IMR-90 (cell line): ENCODE results near the gene PDLIM1. TPM values are rescaled to one million over a fixed set of nuclear protein-coding genes. Genes with fewer than 3 reads are reported as not detected.

ENCODE experiments used
- ATAC-seq: fragments of 200-7000 bp; cut with Tn5 transposase; 2 replicates; pipeline ENCODE4 v1.9.1; 2020; ENCODE audit warnings: low read depth, mild to moderate bottlenecking, moderate library complexity
- BruUV-seq: library from RNA; stranded (reverse); fragments of 400-500 nt; replicated peaks from 2 replicates; lab custom pipeline; 2021; lab: Mats Ljungman, UMichigan
- CTCF ChIA-PET: fragments of 300-600 bp; formaldehyde crosslinking; extraction: SDS; loops from one replicate; lab custom pipeline; 2021; ENCODE audit warnings: antibody characterized with exemption; lab: Yijun Ruan, JAX
- POLR2A ChIA-PET: fragments of 300-600 bp; sonication (Branson Sonifier 250); formaldehyde crosslinking; loops from one replicate; lab custom pipeline; 2022; ENCODE audit warnings: antibody characterized with exemption; ENCODE audit not compliant: unreplicated experiment; lab: Charles Lee
- DNase-seq: peaks from one replicate; pipeline ENCODE4 v3.0.0; 2013
- H2AFZ ChIP-seq: replicated peaks from 2 replicates; pipeline ENCODE3; 2013; ENCODE audit warnings: low read length, mild to moderate bottlenecking; ENCODE audit not compliant: poor library complexity
- H2AK5ac ChIP-seq: 2 replicates; pipeline ENCODE4 v1.6.1; 2013; ENCODE audit warnings: low read depth, low read length, inconsistent platforms
- H2AK9ac ChIP-seq: replicated peaks from 2 replicates; pipeline ENCODE3; 2013; ENCODE audit warnings: mild to moderate bottlenecking, low read depth, low read length, moderate library complexity; ENCODE audit not compliant: poor library complexity
- H2BK120ac ChIP-seq: 2 replicates; pipeline ENCODE4 v1.6.1; 2013; ENCODE audit warnings: low read depth, low read length, inconsistent platforms
- H2BK15ac ChIP-seq: 3 replicates; pipeline ENCODE4 v1.6.1; 2013; ENCODE audit warnings: low read depth, low read length, inconsistent platforms
- H2BK20ac ChIP-seq: 2 replicates; pipeline ENCODE4 v1.6.1; 2013; ENCODE audit warnings: low read depth, mild to moderate bottlenecking, inconsistent platforms, low read length, moderate library complexity
- H2BK5ac ChIP-seq: 2 replicates; pipeline ENCODE4 v1.6.1; 2013; ENCODE audit warnings: mild to moderate bottlenecking, low read depth, low read length, inconsistent platforms; ENCODE audit not compliant: poor library complexity, severe bottlenecking
- H3K14ac ChIP-seq: replicated peaks from 2 replicates; pipeline ENCODE4 v1.6.1; 2013; ENCODE audit warnings: low read depth, low read length, inconsistent platforms
- H3K18ac ChIP-seq: 2 replicates; pipeline ENCODE4 v1.6.1; 2013; ENCODE audit warnings: low read depth, low read length, control low read depth
- H3K23ac ChIP-seq: 2 replicates; pipeline ENCODE4 v1.6.1; 2013; ENCODE audit warnings: low read depth, low read length, inconsistent platforms
- H3K27ac ChIP-seq: 2 replicates; pipeline ENCODE4 v1.5.1; 2013; ENCODE audit warnings: mild to moderate bottlenecking, control low read depth, low read length; ENCODE audit not compliant: insufficient read depth
- H3K27me3 ChIP-seq: 2 replicates; pipeline ENCODE4 v1.6.1; 2013; ENCODE audit warnings: low read length; ENCODE audit not compliant: control insufficient read depth, insufficient read depth
- H3K36me3 ChIP-seq: 2 replicates; pipeline ENCODE4 v1.6.1; 2013; ENCODE audit warnings: low read length, mixed read lengths; ENCODE audit not compliant: control insufficient read depth, insufficient read depth
- H3K4ac ChIP-seq: 2 replicates; pipeline ENCODE4 v1.6.1; 2013; ENCODE audit warnings: low read depth, low read length, inconsistent platforms
- H3K4me1 ChIP-seq: 2 replicates; pipeline ENCODE4 v1.6.1; 2013; ENCODE audit warnings: low read length, mixed read lengths; ENCODE audit not compliant: control insufficient read depth, insufficient read depth
- H3K4me2 ChIP-seq: 2 replicates; pipeline ENCODE4 v1.6.1; 2013; ENCODE audit warnings: low read depth, mild to moderate bottlenecking, control low read depth, low read length, moderate library complexity
- H3K4me3 ChIP-seq: 2 replicates; pipeline ENCODE4 v1.5.1; 2013; ENCODE audit warnings: low read depth, mild to moderate bottlenecking, control low read depth, low read length, moderate library complexity; ENCODE audit not compliant: insufficient read depth
- H3K56ac ChIP-seq: 2 replicates; pipeline ENCODE4 v1.6.1; 2013; ENCODE audit warnings: low read length, inconsistent platforms; ENCODE audit not compliant: insufficient read depth; ENCODE audit errors: extremely low read depth
- H3K79me1 ChIP-seq, 2 experiments: 2 replicates each; pipeline ENCODE4 v1.6.1; 2013; ENCODE audit warnings: low read length in 2 of 2, inconsistent platforms in 1 of 2, low read depth in 1 of 2
- H3K9ac ChIP-seq: 2 replicates; pipeline ENCODE4 v1.6.1; 2013; ENCODE audit warnings: low read depth, low read length, control low read depth
- H3K9me1 ChIP-seq: 2 replicates; pipeline ENCODE4 v1.6.1; 2013; ENCODE audit warnings: low read length, inconsistent platforms; ENCODE audit not compliant: insufficient read depth
- H3K9me3 ChIP-seq: 2 replicates; pipeline ENCODE4 v1.6.1; 2013; ENCODE audit warnings: low read length; ENCODE audit not compliant: control insufficient read depth, insufficient read depth
- H4K20me1 ChIP-seq: 2 replicates; pipeline ENCODE4 v1.6.1; 2013; ENCODE audit warnings: low read length, inconsistent platforms; ENCODE audit not compliant: insufficient read depth
- H4K5ac ChIP-seq: 2 replicates; pipeline ENCODE4 v1.6.1; 2013; ENCODE audit warnings: mild to moderate bottlenecking, low read depth, low read length, control low read depth
- H4K8ac ChIP-seq, 2 experiments: 2 replicates each; pipeline ENCODE4 v1.6.1; 2013; ENCODE audit warnings: low read depth in 2 of 2, low read length in 2 of 2, control low read depth in 1 of 2, inconsistent platforms in 1 of 2
- H4K91ac ChIP-seq: 2 replicates; pipeline ENCODE4 v1.6.1; 2013; ENCODE audit warnings: low read depth, low read length, inconsistent platforms; ENCODE audit not compliant: insufficient read depth
- CTCF ChIP-seq: conservative IDR thresholded peaks from 2 replicates; pipeline ENCODE4 v1.5.1; 2012; ENCODE audit warnings: mild to moderate bottlenecking, low read depth, low read length, improper control_type of control experiment
- MAFK ChIP-seq: IDR thresholded peaks from 2 replicates; pipeline ENCODE4 v1.6.1; 2012; ENCODE audit warnings: low read depth, low read length, improper control_type of control experiment
- MAZ ChIP-seq: IDR thresholded peaks from 2 replicates; pipeline ENCODE4 v1.6.1; 2012; ENCODE audit warnings: low read depth, mild to moderate bottlenecking, low read length, improper control_type of control experiment, moderate library complexity, borderline replicate concordance
- MXI1 ChIP-seq: IDR thresholded peaks from 2 replicates; pipeline ENCODE4 v1.6.1; 2012; ENCODE audit warnings: low read depth, mild to moderate bottlenecking, low read length, moderate library complexity, borderline replicate concordance
- NFE2L2 ChIP-seq: fragments of 150-350 bp; IDR thresholded peaks from 2 replicates; pipeline ENCODE4 v1.6.1; 2016; ENCODE audit warnings: low read depth, mild to moderate bottlenecking, low read length
- POLR2A ChIP-seq: IDR thresholded peaks from 2 replicates; pipeline ENCODE4 v1.6.1; 2012; ENCODE audit warnings: mild to moderate bottlenecking, low read depth, low read length
- RCOR1 ChIP-seq: IDR thresholded peaks from 2 replicates; pipeline ENCODE4 v1.6.1; 2012; ENCODE audit warnings: mild to moderate bottlenecking, low read length, improper control_type of control experiment; ENCODE audit not compliant: insufficient replicate concordance
- RFX5 ChIP-seq: IDR thresholded peaks from 2 replicates; pipeline ENCODE4 v1.8.0; 2012; ENCODE audit warnings: low read depth, mild to moderate bottlenecking, low read length, moderate library complexity
- USF2 ChIP-seq: fragments of 150-350 bp; IDR thresholded peaks from 2 replicates; pipeline ENCODE4 v1.6.1; 2017; ENCODE audit warnings: mild to moderate bottlenecking, antibody characterized with exemption, low read length, low read depth
- WGBS, 2 experiments: methylation state at CpG; one replicate each; pipeline versions ENCODE4 v1.1.5 to v1.1.7; 2013; ENCODE audit warnings: missing lambda C conversion rate in 2 of 2; ENCODE audit not compliant: insufficient read length in 1 of 2; ENCODE audit errors: extremely low coverage in 2 of 2; 5-methylcytosine and 5-hydroxymethylcytosine counted together
- dilution Hi-C: fragments of 300-500 bp; cut with HindIII; formaldehyde crosslinking; loops from one replicate; pipeline ENCODE4 v1.14.3; 2018; ENCODE audit warnings: low sequenced_read_pairs; ENCODE audit not compliant: unreplicated experiment
- in situ Hi-C: fragments of 300-500 bp; cut with MboI; formaldehyde crosslinking; loops from 3 replicates; pipeline ENCODE4 v1.14.3; 2019; ENCODE audit warnings: low sequenced_read_pairs, inconsistent platforms, mixed read lengths
- intact Hi-C: fragments of 100-400 bp; cut with micrococcal nuclease; formaldehyde crosslinking; loops from 2 replicates; pipeline ENCODE4 v1.10.0; 2022
- polyA plus RNA-seq, 3 experiments: library from polyadenylated mRNA; depleted of rRNA; stranded (reverse); fragments of >200 nt; gene quantifications; 2 replicates each; pipeline ENCODE4 v1.2.3, GENCODE V29; 2012; ENCODE audit warnings: low replicate concordance in 1 of 3
- total RNA-seq: library from RNA; depleted of rRNA; stranded (reverse); fragments of >200 nt; gene quantifications from 2 replicates; pipeline ENCODE4 v1.2.3, GENCODE V29; 2012

PDLIM1 gene
- total and polyA plus RNA-seq, 2 of the 4 experiments (the other 2 are of a cell fraction): 30.1 to 187 TPM

GRCh38 chr10:95256268-95256667 is 34.5 kb downstream of the PDLIM1 start:
- no peak overlapping the region for H2AK5ac ChIP-seq
- no peak overlapping the region for H4K5ac ChIP-seq
- POLR2A ChIA-PET: no interaction called here
- TF ChIP-seq RFX5 (no peak), NFE2L2 (no peak), MAZ (no peak), CTCF (no peak), POLR2A (no peak), RCOR1 (no peak), MAFK (no peak), USF2 (no peak), MXI1 (no peak)
- peaks cover 31% of the 10 kb centered on the region for H3K36me3 ChIP-seq
- H2BK5ac ChIP-seq: no peak overlapping the region
- peaks cover 9 to 48% of the 10 kb centered on the region in 2 experiments; a peak in 3 of 4 replicates for H3K79me1 ChIP-seq
- peaks cover 4% of the 10 kb centered on the region; the same call in 1 of the 2 replicates for H3K9me3 ChIP-seq
- no peak overlapping the region for H2BK120ac ChIP-seq
- peaks cover 7% of the 10 kb centered on the region for H4K20me1 ChIP-seq
- no peak overlapping the region for H3K4me3 ChIP-seq
- no peak overlapping the region for H3K14ac ChIP-seq
- no peak overlapping the region for H3K23ac ChIP-seq
- no peak overlapping the region for H3K18ac ChIP-seq
- no peak overlapping the region for H3K9ac ChIP-seq
- no peak overlapping the region for H2BK20ac ChIP-seq
- dilution Hi-C loops (no loop called here), in situ Hi-C loops (no loop called here), intact Hi-C loops (no loop called here)
- H3K27me3 ChIP-seq: no peaks in the 10 kb centered on the region
- H2AFZ ChIP-seq: no peak overlapping the region
- ATAC-seq (no peak), DNase-seq (no peak)
- no peak overlapping the region for H3K56ac ChIP-seq
- peaks cover 10% of the 10 kb centered on the region for H3K4me1 ChIP-seq
- H3K4ac ChIP-seq: no peak overlapping the region
- peaks cover 22% of the 10 kb centered on the region for H3K9me1 ChIP-seq
- no peak overlapping the region for H4K8ac ChIP-seq
- no peak overlapping the region for H4K91ac ChIP-seq
- H3K27ac ChIP-seq: no peak overlapping the region
- no peak overlapping the region for H3K4me2 ChIP-seq
- H2BK15ac ChIP-seq: no peak overlapping the region
- no peak overlapping the region for H2AK9ac ChIP-seq
- CTCF ChIA-PET: no interaction called here
- BruUV-seq: no TSS peak
- WGBS, 2 experiments: no CpG with 5 or more reads among the region's 1 CpG
